Measurements from ENCODE around the gene HSD17B2.

GRCh38 chr16:82042846-82043245 lies 7.8 kb downstream of the HSD17B2 start:
- TF ChIP-seq POLR2A (IDR thresholded peaks at IDR 0.05), result no peak
- TF ChIP-seq CTCF (IDR thresholded peaks at IDR 0.05), result no peak
- no peak for TF ChIP-seq POLR2AphosphoS5 (IDR thresholded peaks at IDR 0.05)
